Lower leg skin (tissue), 4 donors: ENCODE results near the gene RPL27. TPM values are rescaled to one million over a fixed set of nuclear protein-coding genes. Genes with fewer than 3 reads are reported as not detected.
"Not testable (repeated sequence)": the region's sequence is repeated elsewhere in the genome, so short reads cannot be mapped to it uniquely, and the experiment has no call there.

ENCODE experiments used
- DNase-seq, 2 donors: peaks; one replicate each; pipeline ENCODE4 v3.0.0-alpha.2; 2019; ENCODE audit warnings: low spot score in 2 of 2
- H3K4me3 ChIP-seq: fragments of 200-600 bp; sonication (generic); 2 replicates; pipeline ENCODE4 v1.5.1; 2017; ENCODE audit warnings: mild to moderate bottlenecking, low read depth; ENCODE audit not compliant: poor library complexity, severe bottlenecking
- POLR2A ChIP-seq, 2 donors: fragments of 450-650 bp; IDR thresholded peaks; one replicate each; pipeline ENCODE4 v1.6.1; 2016 to 2017; ENCODE audit warnings: antibody characterized with exemption in 2 of 2, mild to moderate bottlenecking in 1 of 2, moderate library complexity in 1 of 2
- WGBS, 2 donors: methylation state at CpG; one replicate each; pipeline ENCODE4 v1.1.5; 2018; 5-methylcytosine and 5-hydroxymethylcytosine counted together
- intact Hi-C: fragments of 100-400 bp; cut with DNase I; formaldehyde crosslinking; loops from one replicate; pipeline ENCODE4 v1.15.0; 2023; ENCODE audit warnings: low total_unique reads
- total RNA-seq, 4 donors: library from RNA; depleted of rRNA; stranded (reverse); fragments of >200 nt; gene quantifications; one replicate each; pipeline ENCODE4 v1.1.0, GENCODE V29; 2016
- TF ChIP-seq, protein P1 (sequence below), 3 donors: fragments of 450-650 bp; IDR thresholded peaks; one replicate each; pipeline ENCODE4 v1.5.1; 2016; ENCODE audit warnings: antibody characterized with exemption in 3 of 3, mild to moderate bottlenecking in 3 of 3, moderate library complexity in 2 of 3

Gene RPL27
- total RNA-seq, 4 donors from 2014 or later: 1,091 to 1,783 (median 1,434) TPM

DNA sequence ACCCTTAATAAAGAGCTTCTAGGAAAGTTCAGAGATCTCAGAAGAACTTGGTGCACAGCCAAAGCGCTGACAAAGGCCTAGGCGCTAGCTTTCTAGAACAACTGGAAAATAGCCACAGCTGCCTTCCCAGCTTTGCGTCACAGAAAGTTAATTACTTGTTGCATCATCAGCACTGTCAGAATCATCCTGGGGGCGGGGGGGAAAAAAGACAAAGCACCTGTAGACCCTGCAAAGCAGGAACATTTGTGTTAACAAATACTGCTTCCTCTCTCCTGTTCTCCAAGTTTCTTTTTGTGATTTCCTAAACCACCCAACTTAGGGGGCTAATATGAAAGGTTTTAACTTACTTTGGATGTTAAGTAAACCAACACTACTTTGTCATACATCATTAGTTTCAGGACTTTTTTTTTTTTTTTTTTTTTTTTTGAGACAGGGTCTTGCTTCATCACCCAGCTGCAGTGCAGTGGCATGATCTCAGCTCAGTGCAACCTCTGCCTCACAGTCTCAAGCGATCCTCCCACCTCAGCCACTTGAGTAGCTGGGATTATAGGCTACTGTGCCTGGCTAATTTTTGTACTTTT lies 29.1 kb upstream of the RPL27 start:
- TF ChIP-seq, protein P1, sequence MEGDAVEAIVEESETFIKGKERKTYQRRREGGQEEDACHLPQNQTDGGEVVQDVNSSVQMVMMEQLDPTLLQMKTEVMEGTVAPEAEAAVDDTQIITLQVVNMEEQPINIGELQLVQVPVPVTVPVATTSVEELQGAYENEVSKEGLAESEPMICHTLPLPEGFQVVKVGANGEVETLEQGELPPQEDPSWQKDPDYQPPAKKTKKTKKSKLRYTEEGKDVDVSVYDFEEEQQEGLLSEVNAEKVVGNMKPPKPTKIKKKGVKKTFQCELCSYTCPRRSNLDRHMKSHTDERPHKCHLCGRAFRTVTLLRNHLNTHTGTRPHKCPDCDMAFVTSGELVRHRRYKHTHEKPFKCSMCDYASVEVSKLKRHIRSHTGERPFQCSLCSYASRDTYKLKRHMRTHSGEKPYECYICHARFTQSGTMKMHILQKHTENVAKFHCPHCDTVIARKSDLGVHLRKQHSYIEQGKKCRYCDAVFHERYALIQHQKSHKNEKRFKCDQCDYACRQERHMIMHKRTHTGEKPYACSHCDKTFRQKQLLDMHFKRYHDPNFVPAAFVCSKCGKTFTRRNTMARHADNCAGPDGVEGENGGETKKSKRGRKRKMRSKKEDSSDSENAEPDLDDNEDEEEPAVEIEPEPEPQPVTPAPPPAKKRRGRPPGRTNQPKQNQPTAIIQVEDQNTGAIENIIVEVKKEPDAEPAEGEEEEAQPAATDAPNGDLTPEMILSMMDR (IDR thresholded peaks at IDR 0.05): no peak
- no peak for TF ChIP-seq POLR2A (IDR thresholded peaks at IDR 0.05)
- intact Hi-C loops: no loop called here
- no peak for DNase-seq
- no peak overlapping the region for H3K4me3 ChIP-seq
- whole genome bisulfite sequencing, 2 donors: 44 to 45% methylated on average over 5 of the region's 5 CpGs

DNA sequence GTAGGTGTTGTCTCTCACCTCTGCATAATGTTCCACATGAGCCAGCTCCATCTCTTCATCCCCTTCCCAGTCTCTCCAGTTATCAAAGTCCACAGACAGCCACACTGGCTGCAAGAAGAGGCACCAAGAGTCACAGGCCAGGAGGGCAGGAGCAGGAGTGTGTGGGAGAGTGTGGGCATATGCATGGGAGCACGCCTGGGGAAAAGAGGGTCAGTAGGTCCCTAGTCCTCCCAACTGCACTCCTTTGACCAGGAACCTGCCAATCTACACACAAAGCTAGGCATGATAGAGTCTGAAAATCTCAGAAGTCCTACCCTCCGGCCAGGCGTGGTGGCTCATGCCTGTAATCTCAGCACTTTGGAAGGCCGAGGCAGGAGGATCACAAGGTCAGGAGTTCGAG lies 26.6 kb upstream of the RPL27 start:
- WGBS, 2 donors: 90 to 92% methylated on average over 5 of the region's 5 CpGs
- DNase-seq: no peak
- no peak overlapping the region for H3K4me3 ChIP-seq
- intact Hi-C loops: no loop called here
- TF ChIP-seq, protein P1 (IDR thresholded peaks at IDR 0.05): no peak
- no peak for TF ChIP-seq POLR2A (IDR thresholded peaks at IDR 0.05)

DNA sequence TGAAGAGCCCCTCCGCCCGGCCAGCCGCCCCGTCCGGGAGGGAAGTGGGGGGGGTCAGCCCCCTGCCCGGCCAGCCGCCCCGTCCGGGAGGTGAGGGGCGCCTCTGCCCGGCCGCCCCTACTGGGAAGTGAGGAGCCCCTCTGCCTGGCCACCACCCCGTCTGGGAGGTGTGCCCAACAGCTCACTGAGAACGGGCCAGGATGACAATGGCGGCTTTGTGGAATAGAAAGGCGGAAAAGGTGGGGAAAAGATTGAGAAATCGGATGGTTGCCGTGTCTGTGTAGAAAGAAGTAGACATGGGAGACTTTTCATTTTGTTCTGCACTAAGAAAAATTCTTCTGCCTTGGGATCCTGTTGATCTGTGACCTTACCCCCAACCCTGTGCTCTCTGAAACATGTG lies 24.9 kb upstream of the RPL27 start:
- H3K4me3 ChIP-seq, intact Hi-C loops, DNase-seq: not testable (repeated sequence)
- 58 to 84% methylated on average over 4 to 5 of the region's 18 CpGs for WGBS, 2 donors

DNA sequence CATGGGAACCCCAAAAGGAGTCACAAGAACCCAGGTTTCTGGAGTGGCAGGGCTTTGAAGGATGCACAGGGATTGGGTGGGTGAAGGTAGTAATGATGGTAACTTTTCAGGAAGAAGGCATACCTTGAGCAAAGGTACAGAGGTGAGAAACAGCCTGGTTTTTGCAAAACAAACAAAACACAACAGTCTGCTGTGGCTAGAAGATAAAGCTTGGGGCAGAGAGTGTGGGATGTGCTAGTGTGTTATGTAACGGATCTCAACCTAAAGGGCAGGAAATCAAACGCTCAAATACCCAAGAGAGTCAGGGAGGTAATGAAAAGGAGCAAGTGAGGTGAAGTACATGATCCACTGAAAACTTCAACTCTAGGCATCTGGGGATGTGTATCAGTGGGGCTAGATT lies 23.0 kb upstream of the RPL27 start:
- WGBS, 2 donors: 46 to 52% methylated on average over 2 of the region's 2 CpGs
- TF ChIP-seq, protein P1 (IDR thresholded peaks at IDR 0.05): no peak
- no peak for TF ChIP-seq POLR2A (IDR thresholded peaks at IDR 0.05)

DNA sequence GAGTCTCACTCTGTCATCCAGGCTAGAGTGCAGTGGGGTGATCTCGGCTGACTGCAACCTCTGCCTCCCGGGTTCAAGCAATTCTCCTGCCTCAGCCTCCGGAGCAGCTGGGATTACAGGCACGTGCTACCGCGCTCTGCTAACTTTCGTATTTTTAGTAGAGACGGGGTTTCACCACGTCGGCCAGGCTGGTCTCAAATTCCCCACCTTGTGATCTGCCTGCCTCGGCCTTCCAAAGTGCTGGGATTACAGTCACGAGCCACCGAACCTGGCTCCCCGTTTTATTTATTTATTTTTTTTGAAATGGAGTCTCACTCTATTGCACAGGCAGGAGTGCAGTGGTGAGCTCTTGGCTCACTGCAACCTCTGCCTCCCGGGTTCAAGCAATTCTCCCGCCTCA lies 22.5 kb upstream of the RPL27 start:
- H3K4me3 ChIP-seq, intact Hi-C loops, DNase-seq: not testable (repeated sequence)
- 85 to 91% methylated on average over 16 of the region's 16 CpGs for WGBS, 2 donors

More for the DNA sequence above, 23.0 kb upstream of the RPL27 start:
- intact Hi-C loops: no loop called here
- no peak for DNase-seq
- H3K4me3 ChIP-seq: no peak overlapping the region

DNA sequence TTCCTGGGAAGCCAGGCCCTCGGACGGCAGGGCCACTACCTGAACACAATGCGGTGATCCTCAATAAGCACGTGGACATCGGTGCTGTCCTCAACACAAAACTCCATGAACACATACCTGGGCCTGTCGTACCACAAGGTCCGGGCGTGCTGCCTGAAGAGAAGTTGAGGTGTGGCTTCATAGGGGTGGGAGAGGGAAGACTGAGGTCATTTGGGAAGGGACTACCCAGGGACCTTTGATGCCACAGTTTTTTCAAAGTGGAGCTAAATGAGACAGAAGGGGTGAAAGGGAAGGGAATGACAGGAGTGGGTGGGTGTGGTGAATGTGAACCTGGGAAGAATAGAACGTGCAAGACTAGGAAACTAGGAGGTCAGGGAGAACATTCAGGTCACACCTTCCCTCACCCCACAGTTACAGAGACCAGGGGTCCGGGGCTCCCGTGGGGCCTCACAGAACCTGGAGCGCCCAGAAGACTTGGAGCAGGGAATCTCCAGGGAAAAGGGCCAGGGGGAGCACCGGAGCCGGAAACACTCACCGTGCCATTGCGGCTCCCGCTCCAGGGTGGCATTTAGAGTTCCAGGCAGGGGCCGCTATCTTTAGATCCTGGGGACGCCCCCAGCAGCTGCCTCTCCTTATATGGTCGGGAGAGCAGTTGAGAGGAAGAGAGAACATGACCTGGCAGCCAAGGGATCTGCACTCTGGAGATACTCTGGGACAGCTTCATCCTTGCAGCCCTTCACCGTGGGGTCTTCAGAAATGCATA lies 18.5 kb upstream of the RPL27 start, which contains the start of gene PTGES3L:
PTGES3L (minus strand) TSS at position 570 of the 763 bp plus-strand sequence; CDS start at position 543, 27 bp downstream.
- intact Hi-C loops: no loop called here
- H3K4me3 ChIP-seq: peak within 1 kb of the TSS; percentile 81
- DNase-seq: no peak
- TF ChIP-seq, protein P1 (IDR thresholded peaks at IDR 0.05): no peak
- TF ChIP-seq POLR2A (IDR thresholded peaks at IDR 0.05): no peak
- WGBS, 2 donors: 38% methylated on average over 21 of the region's 21 CpGs
